IMR-90 (cell line): ENCODE results near the gene TIAM2. TPM values are rescaled to one million over a fixed set of nuclear protein-coding genes. Genes with fewer than 3 reads are reported as not detected.

Experiments used
- ATAC-seq: fragments of 200-7000 bp; cut with Tn5 transposase; 2 replicates; pipeline ENCODE4 v1.9.1; 2020; ENCODE audit warnings: low read depth, mild to moderate bottlenecking, moderate library complexity
- BruUV-seq: library from RNA; stranded (reverse); fragments of 400-500 nt; replicated peaks from 2 replicates; lab custom pipeline; 2021; lab: Mats Ljungman, UMichigan
- CTCF ChIA-PET: fragments of 300-600 bp; formaldehyde crosslinking; extraction: SDS; loops from one replicate; lab custom pipeline; 2021; ENCODE audit warnings: antibody characterized with exemption; lab: Yijun Ruan, JAX
- POLR2A ChIA-PET: fragments of 300-600 bp; sonication (Branson Sonifier 250); formaldehyde crosslinking; loops from one replicate; lab custom pipeline; 2022; ENCODE audit warnings: antibody characterized with exemption; ENCODE audit not compliant: unreplicated experiment; lab: Charles Lee
- DNase-seq: peaks from one replicate; pipeline ENCODE4 v3.0.0; 2013
- H2AFZ ChIP-seq: replicated peaks from 2 replicates; pipeline ENCODE3; 2013; ENCODE audit warnings: low read length, mild to moderate bottlenecking; ENCODE audit not compliant: poor library complexity
- H2AK5ac ChIP-seq: 2 replicates; pipeline ENCODE4 v1.6.1; 2013; ENCODE audit warnings: low read depth, low read length, inconsistent platforms
- H2AK9ac ChIP-seq: replicated peaks from 2 replicates; pipeline ENCODE3; 2013; ENCODE audit warnings: mild to moderate bottlenecking, low read depth, low read length, moderate library complexity; ENCODE audit not compliant: poor library complexity
- H2BK120ac ChIP-seq: 2 replicates; pipeline ENCODE4 v1.6.1; 2013; ENCODE audit warnings: low read depth, low read length, inconsistent platforms
- H2BK15ac ChIP-seq: 3 replicates; pipeline ENCODE4 v1.6.1; 2013; ENCODE audit warnings: low read depth, low read length, inconsistent platforms
- H2BK20ac ChIP-seq: 2 replicates; pipeline ENCODE4 v1.6.1; 2013; ENCODE audit warnings: low read depth, mild to moderate bottlenecking, inconsistent platforms, low read length, moderate library complexity
- H2BK5ac ChIP-seq: 2 replicates; pipeline ENCODE4 v1.6.1; 2013; ENCODE audit warnings: mild to moderate bottlenecking, low read depth, low read length, inconsistent platforms; ENCODE audit not compliant: poor library complexity, severe bottlenecking
- H3K14ac ChIP-seq: replicated peaks from 2 replicates; pipeline ENCODE4 v1.6.1; 2013; ENCODE audit warnings: low read depth, low read length, inconsistent platforms
- H3K18ac ChIP-seq: 2 replicates; pipeline ENCODE4 v1.6.1; 2013; ENCODE audit warnings: low read depth, low read length, control low read depth
- H3K23ac ChIP-seq: 2 replicates; pipeline ENCODE4 v1.6.1; 2013; ENCODE audit warnings: low read depth, low read length, inconsistent platforms
- H3K27ac ChIP-seq: 2 replicates; pipeline ENCODE4 v1.5.1; 2013; ENCODE audit warnings: mild to moderate bottlenecking, control low read depth, low read length; ENCODE audit not compliant: insufficient read depth
- H3K27me3 ChIP-seq: 2 replicates; pipeline ENCODE4 v1.6.1; 2013; ENCODE audit warnings: low read length; ENCODE audit not compliant: control insufficient read depth, insufficient read depth
- H3K36me3 ChIP-seq: 2 replicates; pipeline ENCODE4 v1.6.1; 2013; ENCODE audit warnings: low read length, mixed read lengths; ENCODE audit not compliant: control insufficient read depth, insufficient read depth
- H3K4ac ChIP-seq: 2 replicates; pipeline ENCODE4 v1.6.1; 2013; ENCODE audit warnings: low read depth, low read length, inconsistent platforms
- H3K4me1 ChIP-seq: 2 replicates; pipeline ENCODE4 v1.6.1; 2013; ENCODE audit warnings: low read length, mixed read lengths; ENCODE audit not compliant: control insufficient read depth, insufficient read depth
- H3K4me2 ChIP-seq: 2 replicates; pipeline ENCODE4 v1.6.1; 2013; ENCODE audit warnings: low read depth, mild to moderate bottlenecking, control low read depth, low read length, moderate library complexity
- H3K4me3 ChIP-seq: 2 replicates; pipeline ENCODE4 v1.5.1; 2013; ENCODE audit warnings: low read depth, mild to moderate bottlenecking, control low read depth, low read length, moderate library complexity; ENCODE audit not compliant: insufficient read depth
- H3K56ac ChIP-seq: 2 replicates; pipeline ENCODE4 v1.6.1; 2013; ENCODE audit warnings: low read length, inconsistent platforms; ENCODE audit not compliant: insufficient read depth; ENCODE audit errors: extremely low read depth
- H3K79me1 ChIP-seq, 2 experiments: 2 replicates each; pipeline ENCODE4 v1.6.1; 2013; ENCODE audit warnings: low read length in 2 of 2, inconsistent platforms in 1 of 2, low read depth in 1 of 2
- H3K9ac ChIP-seq: 2 replicates; pipeline ENCODE4 v1.6.1; 2013; ENCODE audit warnings: low read depth, low read length, control low read depth
- H3K9me1 ChIP-seq: 2 replicates; pipeline ENCODE4 v1.6.1; 2013; ENCODE audit warnings: low read length, inconsistent platforms; ENCODE audit not compliant: insufficient read depth
- H3K9me3 ChIP-seq: 2 replicates; pipeline ENCODE4 v1.6.1; 2013; ENCODE audit warnings: low read length; ENCODE audit not compliant: control insufficient read depth, insufficient read depth
- H4K20me1 ChIP-seq: 2 replicates; pipeline ENCODE4 v1.6.1; 2013; ENCODE audit warnings: low read length, inconsistent platforms; ENCODE audit not compliant: insufficient read depth
- H4K5ac ChIP-seq: 2 replicates; pipeline ENCODE4 v1.6.1; 2013; ENCODE audit warnings: mild to moderate bottlenecking, low read depth, low read length, control low read depth
- H4K8ac ChIP-seq, 2 experiments: 2 replicates each; pipeline ENCODE4 v1.6.1; 2013; ENCODE audit warnings: low read depth in 2 of 2, low read length in 2 of 2, control low read depth in 1 of 2, inconsistent platforms in 1 of 2
- H4K91ac ChIP-seq: 2 replicates; pipeline ENCODE4 v1.6.1; 2013; ENCODE audit warnings: low read depth, low read length, inconsistent platforms; ENCODE audit not compliant: insufficient read depth
- BHLHE40 ChIP-seq: fragments of 150-350 bp; IDR thresholded peaks from 2 replicates; pipeline ENCODE4 v1.6.1; 2016; ENCODE audit warnings: mild to moderate bottlenecking, low read depth, low read length
- CEBPB ChIP-seq: IDR thresholded peaks from 2 replicates; pipeline ENCODE4 v1.6.1; 2012; ENCODE audit warnings: low read depth, low read length, improper control_type of control experiment
- CHD1 ChIP-seq: IDR thresholded peaks from 2 replicates; pipeline ENCODE4 v1.6.1; 2012; ENCODE audit warnings: low read depth, low read length, improper control_type of control experiment
- FOS ChIP-seq: fragments of 150-350 bp; IDR thresholded peaks from 2 replicates; pipeline ENCODE4 v1.6.1; 2016; ENCODE audit warnings: low read depth, low read length
- MAFK ChIP-seq: IDR thresholded peaks from 2 replicates; pipeline ENCODE4 v1.6.1; 2012; ENCODE audit warnings: low read depth, low read length, improper control_type of control experiment
- MAZ ChIP-seq: IDR thresholded peaks from 2 replicates; pipeline ENCODE4 v1.6.1; 2012; ENCODE audit warnings: low read depth, mild to moderate bottlenecking, low read length, improper control_type of control experiment, moderate library complexity, borderline replicate concordance
- MXI1 ChIP-seq: IDR thresholded peaks from 2 replicates; pipeline ENCODE4 v1.6.1; 2012; ENCODE audit warnings: low read depth, mild to moderate bottlenecking, low read length, moderate library complexity, borderline replicate concordance
- NFE2L2 ChIP-seq: fragments of 150-350 bp; IDR thresholded peaks from 2 replicates; pipeline ENCODE4 v1.6.1; 2016; ENCODE audit warnings: low read depth, mild to moderate bottlenecking, low read length
- POLR2A ChIP-seq: IDR thresholded peaks from 2 replicates; pipeline ENCODE4 v1.6.1; 2012; ENCODE audit warnings: mild to moderate bottlenecking, low read depth, low read length
- RAD21 ChIP-seq: IDR thresholded peaks from 2 replicates; pipeline ENCODE4 v1.6.1; 2012; ENCODE audit warnings: low read length, improper control_type of control experiment
- RCOR1 ChIP-seq: IDR thresholded peaks from 2 replicates; pipeline ENCODE4 v1.6.1; 2012; ENCODE audit warnings: mild to moderate bottlenecking, low read length, improper control_type of control experiment; ENCODE audit not compliant: insufficient replicate concordance
- RFX5 ChIP-seq: IDR thresholded peaks from 2 replicates; pipeline ENCODE4 v1.8.0; 2012; ENCODE audit warnings: low read depth, mild to moderate bottlenecking, low read length, moderate library complexity
- WGBS, 2 experiments: methylation state at CpG; one replicate each; pipeline versions ENCODE4 v1.1.5 to v1.1.7; 2013; ENCODE audit warnings: missing lambda C conversion rate in 2 of 2; ENCODE audit not compliant: insufficient read length in 1 of 2; ENCODE audit errors: extremely low coverage in 2 of 2; 5-methylcytosine and 5-hydroxymethylcytosine counted together
- dilution Hi-C: fragments of 300-500 bp; cut with HindIII; formaldehyde crosslinking; loops from one replicate; pipeline ENCODE4 v1.14.3; 2018; ENCODE audit warnings: low sequenced_read_pairs; ENCODE audit not compliant: unreplicated experiment
- in situ Hi-C: fragments of 300-500 bp; cut with MboI; formaldehyde crosslinking; loops from 3 replicates; pipeline ENCODE4 v1.14.3; 2019; ENCODE audit warnings: low sequenced_read_pairs, inconsistent platforms, mixed read lengths
- intact Hi-C: fragments of 100-400 bp; cut with micrococcal nuclease; formaldehyde crosslinking; loops from 2 replicates; pipeline ENCODE4 v1.10.0; 2022
- polyA plus RNA-seq, 3 experiments: library from polyadenylated mRNA; depleted of rRNA; stranded (reverse); fragments of >200 nt; gene quantifications; 2 replicates each; pipeline ENCODE4 v1.2.3, GENCODE V29; 2012; ENCODE audit warnings: low replicate concordance in 1 of 3
- total RNA-seq: library from RNA; depleted of rRNA; stranded (reverse); fragments of >200 nt; gene quantifications from 2 replicates; pipeline ENCODE4 v1.2.3, GENCODE V29; 2012
- TF ChIP-seq, protein P1 (sequence below): conservative IDR thresholded peaks from 2 replicates; pipeline ENCODE4 v1.5.1; 2012; ENCODE audit warnings: mild to moderate bottlenecking, low read depth, low read length, improper control_type of control experiment
- TF ChIP-seq, protein P2 (sequence below): fragments of 150-350 bp; IDR thresholded peaks from 2 replicates; pipeline ENCODE4 v1.6.1; 2017; ENCODE audit warnings: mild to moderate bottlenecking, antibody characterized with exemption, low read length, low read depth
- TF ChIP-seq, protein P3 (sequence below): fragments of 150-350 bp; IDR thresholded peaks from 2 replicates; pipeline ENCODE4 v1.6.1; 2016; ENCODE audit warnings: low read depth, mild to moderate bottlenecking, low read length, moderate library complexity, borderline replicate concordance

The TIAM2 gene
- total and polyA plus RNA-seq, 2 of the 4 experiments (the other 2 are of a cell fraction) = 3.1 to 4.7 TPM

DNA sequence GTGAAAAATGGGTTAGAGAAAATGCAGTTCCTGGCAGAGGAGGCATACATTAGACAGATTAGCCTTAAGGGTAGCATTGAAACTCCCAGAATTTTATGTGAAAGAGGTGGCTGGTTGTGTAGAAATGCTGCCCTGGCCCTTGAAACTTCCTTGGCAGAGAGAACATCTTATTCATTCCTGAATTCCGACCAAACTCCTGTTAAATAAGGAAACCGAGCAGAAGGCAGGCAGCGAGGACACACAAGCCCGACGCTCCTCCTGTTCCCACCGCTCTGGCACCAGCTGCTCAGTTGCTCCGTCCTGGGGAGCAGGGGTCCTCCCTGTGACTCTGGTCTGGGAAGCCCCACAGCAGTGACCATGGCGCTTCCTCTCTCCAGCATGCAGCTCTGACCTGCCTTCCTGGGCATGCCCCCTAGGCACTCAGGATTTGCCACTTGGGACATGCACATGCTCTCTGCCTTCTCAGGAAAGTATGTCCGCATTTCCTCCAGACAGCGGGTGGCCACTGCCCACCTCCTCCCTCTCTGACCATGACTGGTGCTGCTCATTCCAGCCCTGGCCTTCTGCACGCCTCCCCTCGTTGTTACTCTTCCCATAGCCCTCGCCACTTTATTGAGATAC is 233.5 kb downstream of the TIAM2 start:
- Histone ChIP-seq H3K4me2 (no peak overlapping the region; the same call in 1 of the 2 replicates), H3K9ac (peak overlapping the region; percentile 31; the same call in 1 of the 2 replicates), H4K8ac (0 out of 4 replicates have a peak overlapping the region, but pooled peaks of 1 of the 2 experiments have one; percentile 14), H3K9me3 (peaks cover 2% of the 10 kb centered on the region; the same call in 1 of the 2 replicates), H3K4me1 (peaks cover 11% of the 10 kb centered on the region), H2BK120ac (0 out of 2 replicates have a peak overlapping the region, but pooled peaks have one; percentile 19), H3K27me3 (no peaks in the 10 kb centered on the region), H3K4ac (peak overlapping the region; percentile 7; the same call in 1 of the 2 replicates), H3K36me3 (no peaks in the 10 kb centered on the region), H3K9me1 (peaks cover 5% of the 10 kb centered on the region), H3K27ac (no peak overlapping the region), H2AK9ac (no peak overlapping the region), H4K5ac (no peak overlapping the region), H3K79me1 (no peaks in the 10 kb centered on the region), H4K91ac (no peak overlapping the region), H4K20me1 (no peaks in the 10 kb centered on the region), H2AK5ac (peak overlapping the region; percentile 33; the same call in 1 of the 2 replicates), H3K56ac (no peak overlapping the region), H2BK5ac (no peak overlapping the region), H3K4me3 (no peak overlapping the region), H3K14ac (0 out of 2 replicates have a peak overlapping the region, but pooled peaks have one; percentile 21), H2BK15ac (no peak overlapping the region; the same call in 2 of the 3 replicates), H2BK20ac (peak overlapping the region; percentile 23; the same call in 1 of the 2 replicates), H2AFZ (peak overlapping the region; percentile 53), H3K18ac (no peak overlapping the region), H3K23ac (peak overlapping the region; percentile 44)
- in situ Hi-C loops (no loop called here), dilution Hi-C loops (no loop called here), intact Hi-C loops (no loop called here)
- no TSS peak for BruUV-seq
- ChIA-PET POLR2A (no interaction called here), CTCF (interaction anchor here (0.5 kb wide), 1 partner anchor 845 kb away, joined by 3 read pairs; no protein-coding TSS in a partner anchor)
- DNase-seq = peak; percentile 31
- 22% methylated on average over 8 of the region's 13 CpGs; no CpG with 5 or more reads in 1 of the 2 experiments for WGBS, 2 experiments
- peak; percentile 58 for ATAC-seq
- TF ChIP-seq RFX5 (no peak), NFE2L2 (no peak), MAFK (no peak), RCOR1 (no peak), POLR2A (no peak), CEBPB (no peak), CHD1 (no peak), RAD21 (no peak), MAZ (no peak), MXI1 (no peak), FOS (no peak), BHLHE40 (no peak)
- TF ChIP-seq, protein P1, sequence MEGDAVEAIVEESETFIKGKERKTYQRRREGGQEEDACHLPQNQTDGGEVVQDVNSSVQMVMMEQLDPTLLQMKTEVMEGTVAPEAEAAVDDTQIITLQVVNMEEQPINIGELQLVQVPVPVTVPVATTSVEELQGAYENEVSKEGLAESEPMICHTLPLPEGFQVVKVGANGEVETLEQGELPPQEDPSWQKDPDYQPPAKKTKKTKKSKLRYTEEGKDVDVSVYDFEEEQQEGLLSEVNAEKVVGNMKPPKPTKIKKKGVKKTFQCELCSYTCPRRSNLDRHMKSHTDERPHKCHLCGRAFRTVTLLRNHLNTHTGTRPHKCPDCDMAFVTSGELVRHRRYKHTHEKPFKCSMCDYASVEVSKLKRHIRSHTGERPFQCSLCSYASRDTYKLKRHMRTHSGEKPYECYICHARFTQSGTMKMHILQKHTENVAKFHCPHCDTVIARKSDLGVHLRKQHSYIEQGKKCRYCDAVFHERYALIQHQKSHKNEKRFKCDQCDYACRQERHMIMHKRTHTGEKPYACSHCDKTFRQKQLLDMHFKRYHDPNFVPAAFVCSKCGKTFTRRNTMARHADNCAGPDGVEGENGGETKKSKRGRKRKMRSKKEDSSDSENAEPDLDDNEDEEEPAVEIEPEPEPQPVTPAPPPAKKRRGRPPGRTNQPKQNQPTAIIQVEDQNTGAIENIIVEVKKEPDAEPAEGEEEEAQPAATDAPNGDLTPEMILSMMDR = no peak
- TF ChIP-seq, protein P2, sequence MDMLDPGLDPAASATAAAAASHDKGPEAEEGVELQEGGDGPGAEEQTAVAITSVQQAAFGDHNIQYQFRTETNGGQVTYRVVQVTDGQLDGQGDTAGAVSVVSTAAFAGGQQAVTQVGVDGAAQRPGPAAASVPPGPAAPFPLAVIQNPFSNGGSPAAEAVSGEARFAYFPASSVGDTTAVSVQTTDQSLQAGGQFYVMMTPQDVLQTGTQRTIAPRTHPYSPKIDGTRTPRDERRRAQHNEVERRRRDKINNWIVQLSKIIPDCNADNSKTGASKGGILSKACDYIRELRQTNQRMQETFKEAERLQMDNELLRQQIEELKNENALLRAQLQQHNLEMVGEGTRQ = no peak
- TF ChIP-seq, protein P3, sequence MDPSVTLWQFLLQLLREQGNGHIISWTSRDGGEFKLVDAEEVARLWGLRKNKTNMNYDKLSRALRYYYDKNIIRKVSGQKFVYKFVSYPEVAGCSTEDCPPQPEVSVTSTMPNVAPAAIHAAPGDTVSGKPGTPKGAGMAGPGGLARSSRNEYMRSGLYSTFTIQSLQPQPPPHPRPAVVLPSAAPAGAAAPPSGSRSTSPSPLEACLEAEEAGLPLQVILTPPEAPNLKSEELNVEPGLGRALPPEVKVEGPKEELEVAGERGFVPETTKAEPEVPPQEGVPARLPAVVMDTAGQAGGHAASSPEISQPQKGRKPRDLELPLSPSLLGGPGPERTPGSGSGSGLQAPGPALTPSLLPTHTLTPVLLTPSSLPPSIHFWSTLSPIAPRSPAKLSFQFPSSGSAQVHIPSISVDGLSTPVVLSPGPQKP = no peak
